Stimulated activated CD4-positive, alpha-beta T cell treated with anti-CD3 and anti-CD28 coated beads, TNF-alpha, amount 100 ng/mL, for 4 hours (primary cell): ENCODE measurements around the gene GOLIM4.
"Not testable (repeated sequence)": the region's sequence is repeated elsewhere in the genome, so short reads cannot be mapped to it uniquely, and the experiment has no call there.

Experiments
- DNase-seq, 3 experiments: peaks; one replicate each; pipeline ENCODE4 v3.0.0-alpha.2; 2020; ENCODE audit warnings: low read depth in 3 of 3

Gene GOLIM4

DNA sequence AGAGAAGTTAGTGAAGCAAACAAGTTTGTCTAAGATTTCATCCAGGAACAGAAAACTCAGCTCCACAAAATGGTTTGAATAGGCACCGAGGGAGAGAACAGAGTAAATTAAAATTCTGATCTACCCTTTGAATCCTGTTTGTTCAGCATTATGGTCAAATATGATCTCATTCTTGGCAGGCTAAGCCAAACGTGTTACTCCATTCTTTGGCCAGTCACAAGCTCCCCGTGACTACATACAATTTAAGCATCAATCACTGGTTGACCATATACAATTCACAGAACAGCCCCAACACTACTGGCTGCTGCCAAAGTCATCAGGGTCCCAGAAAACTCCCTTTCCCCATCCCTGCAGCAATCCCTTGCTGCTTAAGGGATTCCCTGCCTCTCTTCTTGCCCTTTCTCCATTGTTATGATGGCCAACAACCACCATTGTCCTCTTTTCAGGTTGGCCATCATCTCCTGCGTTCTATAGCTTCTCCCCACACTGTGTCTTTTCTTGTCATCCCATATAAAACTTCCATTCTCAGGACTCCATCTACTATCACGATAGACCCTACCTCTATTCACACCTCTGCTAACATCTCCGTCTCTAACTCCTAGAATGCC, 46.3 kb downstream of the GOLIM4 start:
- DNase-seq: no peak

DNA sequence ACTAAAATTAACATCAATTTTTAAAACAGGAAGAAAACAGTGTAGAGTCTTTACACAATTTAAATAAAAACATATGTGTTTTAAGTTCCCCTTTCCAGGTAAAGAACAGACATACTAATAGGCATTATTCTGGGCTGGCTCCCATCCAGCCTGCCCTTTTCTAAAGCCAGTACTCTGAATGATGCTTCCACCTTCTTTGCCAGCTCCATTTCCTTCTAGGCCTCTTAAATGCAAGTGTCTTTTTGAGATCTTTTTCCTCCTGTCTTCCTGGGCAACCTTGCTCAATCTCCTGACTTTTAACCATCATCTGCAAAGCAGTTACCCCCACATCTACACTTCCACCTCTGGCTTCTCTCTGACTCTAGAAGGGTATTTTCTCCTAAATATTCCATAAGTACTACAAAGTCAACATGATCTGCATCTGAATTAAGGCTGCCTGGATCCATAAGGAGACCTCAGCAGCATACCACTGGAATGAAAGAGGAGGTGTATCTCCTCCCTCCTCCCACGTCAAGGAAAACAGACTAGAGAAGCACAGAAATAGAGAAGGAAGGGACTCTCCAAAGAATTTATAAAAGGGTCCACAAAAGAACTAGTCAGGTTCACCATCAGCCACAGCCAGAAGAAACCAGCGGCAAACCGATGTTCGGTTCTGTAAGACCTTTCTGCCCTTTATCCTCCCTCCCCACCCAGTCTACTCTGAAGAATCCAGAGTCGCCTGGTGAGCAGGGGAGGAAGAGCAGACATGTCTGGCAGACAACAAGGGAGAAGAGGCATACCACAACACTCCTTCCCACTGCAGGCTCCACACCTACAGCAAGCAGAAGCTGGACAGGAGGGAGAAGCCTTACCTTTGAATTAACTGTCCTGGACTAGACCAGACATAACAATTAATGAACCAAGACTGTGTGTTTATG, 47.1 kb downstream of the GOLIM4 start:
- DNase-seq: no peak

GRCh38 chr3:168047936-168048335, 47.8 kb downstream of the GOLIM4 start:
- DNase-seq: no peak

DNA sequence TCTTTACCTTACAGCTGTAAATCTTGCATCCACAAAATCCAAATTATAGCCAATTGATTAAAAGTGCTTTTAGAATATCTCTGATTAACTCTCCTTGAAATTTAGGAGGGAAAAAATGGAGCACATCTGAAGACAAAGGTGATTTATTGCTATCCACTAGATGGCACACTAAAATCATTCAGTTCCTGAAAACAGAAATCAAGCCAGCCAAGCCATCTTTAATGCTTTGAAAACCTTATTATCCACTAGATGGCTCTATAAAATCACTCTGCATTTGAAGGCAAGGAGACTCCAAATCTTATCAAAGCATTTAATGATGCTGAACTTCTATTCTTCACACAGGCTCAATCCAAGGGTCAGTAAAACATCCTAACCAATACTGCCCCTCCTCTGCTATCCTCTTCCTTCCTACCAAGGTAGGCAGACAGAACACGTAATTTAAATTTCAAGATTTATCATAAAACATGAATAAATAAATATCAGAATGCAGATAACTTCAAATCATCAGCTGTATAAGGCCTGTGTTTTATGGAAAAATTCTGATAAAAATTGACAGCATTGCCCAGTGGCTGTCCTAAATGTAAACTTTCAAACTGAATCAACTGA, 48.4 kb downstream of the GOLIM4 start:
- no peak for DNase-seq

DNA sequence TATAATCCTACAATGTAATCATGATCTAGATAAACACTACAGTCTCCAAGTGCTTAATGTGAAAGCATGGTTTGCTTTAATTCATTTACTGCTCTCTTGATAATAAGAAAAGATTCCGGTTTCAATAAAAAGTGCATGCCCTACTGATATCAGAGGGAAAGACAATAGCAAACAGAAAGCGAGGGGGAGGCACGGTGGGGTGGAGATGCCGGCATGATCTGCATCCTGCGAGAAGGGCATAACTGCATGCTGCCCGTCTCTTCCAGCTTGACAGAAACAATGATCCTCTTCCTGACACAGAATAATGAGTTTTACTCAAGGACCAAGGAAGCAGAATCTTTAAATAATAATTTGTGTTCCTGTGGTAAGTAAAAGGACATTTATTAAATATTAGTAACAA, 51.7 kb downstream of the GOLIM4 start:
- DNase-seq: no peak

- no peak for DNase-seq
These were observed 55.0 kb downstream of the GOLIM4 start for GRCh38 chr3:168040607-168041208.

GRCh38 chr3:168037020-168037419, 58.7 kb downstream of the GOLIM4 start:
- no peak for DNase-seq

- no peak for DNase-seq
These were observed 59.1 kb downstream of the GOLIM4 start for GRCh38 chr3:168036619-168037018.

DNA sequence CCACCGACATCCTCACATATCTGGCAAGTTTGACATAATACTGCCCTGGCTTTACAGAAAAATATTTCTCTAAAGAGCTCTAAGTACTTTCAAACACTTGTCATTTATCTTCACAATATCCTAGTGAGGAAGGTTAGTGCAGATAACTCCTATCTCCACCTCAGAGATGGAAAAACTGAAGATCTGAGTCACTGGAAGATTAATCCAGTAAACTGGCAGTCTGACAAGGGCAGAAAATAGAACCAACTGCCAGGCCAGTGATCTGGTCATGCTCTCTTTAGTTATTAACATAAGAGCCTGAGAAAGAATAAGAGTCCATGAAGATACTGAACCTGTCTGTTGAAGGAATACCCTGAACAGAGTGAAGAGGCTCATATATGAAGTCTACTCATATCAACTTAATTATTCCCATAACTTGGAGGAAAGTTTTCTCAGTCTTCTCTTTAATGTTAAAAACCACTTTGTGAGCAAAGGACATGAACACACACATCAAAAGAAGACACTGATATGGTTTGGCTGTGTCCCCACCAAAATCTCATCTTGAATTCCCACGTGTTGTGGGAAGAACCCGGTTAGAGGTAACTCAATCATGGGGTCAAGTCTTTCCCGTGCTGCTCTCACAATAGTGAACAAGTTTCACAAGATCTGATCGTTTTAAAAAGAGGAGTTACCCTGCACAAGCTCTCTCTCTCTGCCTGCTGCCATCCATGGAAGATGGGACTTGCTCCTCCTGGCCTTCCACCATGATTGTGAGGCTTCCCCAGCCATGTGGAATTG, 61.4 kb downstream of the GOLIM4 start:
- no peak for DNase-seq

- no peak for DNase-seq
These were observed 65.1 kb downstream of the GOLIM4 start for GRCh38 chr3:168030577-168030976.

DNA sequence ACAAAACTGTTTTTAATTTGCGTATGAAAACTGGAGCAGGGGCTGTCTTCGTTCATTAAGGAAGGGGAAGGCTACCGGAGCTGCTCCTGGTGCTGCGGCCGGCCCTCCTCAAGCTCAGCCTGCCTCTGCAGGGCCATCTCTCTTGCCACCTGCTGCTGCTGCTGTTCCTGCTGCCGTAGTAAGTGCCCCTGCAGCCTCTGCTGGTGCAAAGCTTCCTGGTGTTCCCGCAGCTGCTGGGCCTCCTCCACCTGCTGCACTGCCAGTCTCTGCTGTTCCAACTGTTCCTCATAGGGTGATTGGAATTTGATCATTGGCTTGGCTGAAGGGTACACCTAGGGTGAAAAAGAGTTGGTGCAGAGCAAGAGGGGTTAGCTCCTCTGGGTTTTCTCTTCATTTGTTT, 66.0 kb downstream of the GOLIM4 start:
- DNase-seq: no peak

GRCh38 chr3:168028086-168028485, 67.6 kb downstream of the GOLIM4 start:
- no peak for DNase-seq

- DNase-seq: no peak
These were observed 69.0 kb downstream of the GOLIM4 start for GRCh38 chr3:168026764-168027163.

GRCh38 chr3:168025076-168025475, 70.6 kb downstream of the GOLIM4 start:
- no peak for DNase-seq

- DNase-seq: no peak
These were observed 71.2 kb downstream of the GOLIM4 start for GRCh38 chr3:168024537-168024941.

GRCh38 chr3:168021737-168022450, 73.8 kb downstream of the GOLIM4 start:
- no peak for DNase-seq

GRCh38 chr3:168011280-168011679, 84.4 kb downstream of the GOLIM4 start:
- DNase-seq: not testable (repeated sequence)

- no peak for DNase-seq
These were observed 89.1 kb downstream of the GOLIM4 start for GRCh38 chr3:168006584-168006983.

DNA sequence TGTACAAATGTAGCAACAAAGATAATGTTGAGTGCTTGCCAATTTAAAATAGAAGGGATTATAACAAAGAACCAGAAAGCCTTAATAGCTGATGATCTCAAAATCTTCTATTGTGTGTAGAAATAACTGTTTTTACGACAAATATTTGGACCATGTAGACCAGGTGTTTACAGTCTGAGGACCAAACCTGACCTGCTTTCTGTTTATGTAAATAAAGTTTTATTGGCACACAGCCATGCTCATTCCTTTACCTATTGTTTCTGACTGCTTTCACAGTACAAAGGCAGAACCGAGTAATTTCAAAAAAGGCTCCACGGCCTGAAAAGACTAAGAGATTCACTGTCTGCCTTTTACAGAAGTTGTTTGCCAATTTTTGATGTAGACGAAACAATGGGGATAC, 91.8 kb downstream of the GOLIM4 start:
- no peak for DNase-seq

- no peak for DNase-seq
These were observed 92.8 kb downstream of the GOLIM4 start for GRCh38 chr3:168002786-168003368.

- no peak for DNase-seq
These were observed 94.5 kb downstream of the GOLIM4 start for GRCh38 chr3:168001244-168001643.
